ENCODE data around the gene LCE1A. TPM values are rescaled to one million over a fixed set of nuclear protein-coding genes. Genes with fewer than 3 reads are reported as not detected.

LCE1A gene
- total RNA-seq, 4 donors from 2014 or later = not detected

- TF ChIP-seq, protein P1, sequence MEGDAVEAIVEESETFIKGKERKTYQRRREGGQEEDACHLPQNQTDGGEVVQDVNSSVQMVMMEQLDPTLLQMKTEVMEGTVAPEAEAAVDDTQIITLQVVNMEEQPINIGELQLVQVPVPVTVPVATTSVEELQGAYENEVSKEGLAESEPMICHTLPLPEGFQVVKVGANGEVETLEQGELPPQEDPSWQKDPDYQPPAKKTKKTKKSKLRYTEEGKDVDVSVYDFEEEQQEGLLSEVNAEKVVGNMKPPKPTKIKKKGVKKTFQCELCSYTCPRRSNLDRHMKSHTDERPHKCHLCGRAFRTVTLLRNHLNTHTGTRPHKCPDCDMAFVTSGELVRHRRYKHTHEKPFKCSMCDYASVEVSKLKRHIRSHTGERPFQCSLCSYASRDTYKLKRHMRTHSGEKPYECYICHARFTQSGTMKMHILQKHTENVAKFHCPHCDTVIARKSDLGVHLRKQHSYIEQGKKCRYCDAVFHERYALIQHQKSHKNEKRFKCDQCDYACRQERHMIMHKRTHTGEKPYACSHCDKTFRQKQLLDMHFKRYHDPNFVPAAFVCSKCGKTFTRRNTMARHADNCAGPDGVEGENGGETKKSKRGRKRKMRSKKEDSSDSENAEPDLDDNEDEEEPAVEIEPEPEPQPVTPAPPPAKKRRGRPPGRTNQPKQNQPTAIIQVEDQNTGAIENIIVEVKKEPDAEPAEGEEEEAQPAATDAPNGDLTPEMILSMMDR (IDR thresholded peaks at IDR 0.05) = no peak
- ATAC-seq (ENCODE audit: low FRiP score) (no peak), DNase-seq (ENCODE audit: low spot score) (no peak)
Measured at GRCh38 chr1:152866321-152866720, 39.0 kb downstream of the LCE1A start.

DNA sequence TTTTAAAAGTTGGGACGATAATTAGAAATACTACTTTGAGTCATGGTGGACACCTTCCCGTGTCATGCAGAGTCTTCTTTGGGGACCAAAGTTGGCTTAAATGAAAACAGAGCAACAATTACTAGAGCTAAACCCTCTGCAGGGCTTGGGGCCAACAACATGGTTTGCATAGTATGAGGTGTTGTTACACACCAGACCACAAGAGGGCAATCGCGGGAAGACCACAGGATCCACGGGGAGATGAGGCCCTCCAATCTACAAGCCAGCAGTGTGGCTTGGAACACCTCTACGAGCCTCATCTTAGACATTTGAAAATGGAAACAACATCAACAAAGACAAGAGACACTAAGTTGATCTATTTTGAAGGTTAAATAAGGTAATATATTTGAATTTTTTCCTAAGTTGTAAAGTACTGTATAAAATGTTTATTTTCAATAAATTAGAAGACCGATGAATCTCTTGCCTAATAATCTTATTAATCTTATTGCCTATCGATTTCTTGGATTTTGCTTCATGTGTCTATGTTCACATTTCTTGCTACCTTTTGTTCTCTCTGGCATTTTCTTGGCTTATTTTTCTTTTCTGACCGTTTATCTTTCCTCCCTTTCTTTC is 42.6 kb downstream of the LCE1A start:
- TF ChIP-seq, protein P1 (IDR thresholded peaks at IDR 0.05) = peak in 1 of 3 donors; percentile 56
- ATAC-seq (ENCODE audit: low FRiP score) (no peak), DNase-seq (ENCODE audit: low spot score) (peak; percentile 29)

DNA sequence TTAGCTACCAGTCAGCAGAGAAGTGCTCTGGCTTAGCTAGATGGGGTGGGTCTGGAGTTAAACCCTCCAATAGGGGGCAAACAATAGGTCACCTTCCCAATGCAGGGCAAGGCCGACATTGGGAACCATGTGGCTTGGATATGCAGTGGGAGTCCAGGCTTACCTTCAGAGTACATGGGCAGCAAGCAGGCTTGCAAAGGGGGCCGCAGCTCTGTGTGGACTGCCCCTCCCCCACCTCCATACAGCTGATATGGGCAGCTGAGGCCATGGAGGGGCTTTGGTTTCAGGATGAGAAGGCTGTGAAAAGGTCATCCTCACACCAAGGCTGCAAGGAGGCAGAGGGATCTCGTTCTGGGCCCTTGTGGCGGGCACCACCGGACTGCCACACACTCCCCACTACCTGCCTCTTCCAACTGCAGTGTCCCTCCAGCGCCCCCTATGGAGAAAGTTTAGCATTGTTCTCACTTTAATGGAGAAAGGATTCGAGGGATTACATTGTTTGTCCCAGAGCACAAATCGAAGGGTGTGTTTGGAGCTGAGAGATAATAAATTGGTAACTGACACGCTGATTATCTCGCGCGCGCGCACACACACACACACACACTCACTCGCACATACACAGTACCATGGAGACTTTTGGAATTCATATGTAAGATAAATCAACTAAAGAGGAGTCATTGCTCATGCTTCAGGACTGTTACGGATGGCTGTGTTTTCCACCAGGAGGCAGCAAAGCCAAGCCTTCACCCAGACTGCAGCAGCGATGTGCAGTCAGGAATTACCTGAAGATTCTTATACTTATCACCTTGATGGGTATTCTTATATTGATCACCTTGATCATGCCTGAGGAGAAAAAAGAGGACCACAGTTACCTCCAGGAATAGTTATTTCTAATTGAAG is 43.8 kb downstream of the LCE1A start:
- DNase-seq (ENCODE audit: low spot score) (no peak), ATAC-seq (ENCODE audit: low FRiP score) (no peak)
- TF ChIP-seq, protein P1 (IDR thresholded peaks at IDR 0.05) = no peak

- TF ChIP-seq, protein P1 (IDR thresholded peaks at IDR 0.05) = no peak
- DNase-seq (ENCODE audit: low spot score) (no peak), ATAC-seq (ENCODE audit: low FRiP score) (no peak)
Measured at GRCh38 chr1:152871731-152872126, 44.5 kb downstream of the LCE1A start.

- DNase-seq (ENCODE audit: low spot score) (no peak), ATAC-seq (ENCODE audit: low FRiP score) (no peak)
- TF ChIP-seq, protein P1 (IDR thresholded peaks at IDR 0.05) = no peak
Measured at GRCh38 chr1:152873495-152873894, 46.2 kb downstream of the LCE1A start.

DNA sequence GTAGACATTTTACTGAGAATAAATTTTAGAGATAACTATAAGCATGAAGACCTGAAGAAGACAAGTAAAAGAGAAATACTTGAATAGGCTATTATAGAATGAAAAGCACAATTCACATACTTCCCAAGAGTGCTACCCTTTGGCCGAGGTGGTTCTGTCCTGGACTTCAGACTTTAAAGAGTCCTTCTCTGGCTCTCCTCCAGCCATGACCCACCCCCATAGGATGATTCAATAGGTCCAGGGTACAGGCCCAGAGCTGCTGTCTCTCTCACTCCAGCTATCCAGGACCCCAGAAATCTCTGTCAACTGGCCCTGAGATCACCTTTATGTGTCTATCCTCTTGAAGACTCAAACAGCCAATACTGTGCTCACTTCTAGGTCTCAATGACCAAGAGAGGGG is 49.6 kb downstream of the LCE1A start:
- TF ChIP-seq, protein P1 (IDR thresholded peaks at IDR 0.05) = no peak

More for the DNA sequence above, 49.6 kb downstream of the LCE1A start:
- DNase-seq (ENCODE audit: low spot score) (no peak), ATAC-seq (ENCODE audit: low FRiP score) (no peak)

Other genes with a start within 250 kb of the LCE1A start
- gene LCE3D, start 247.0 kb upstream of the LCE1A start, total RNA-seq = not detected
- gene LCE3C, start 227.2 kb upstream of the LCE1A start, total RNA-seq = not detected
- not detected for gene LCE3B, start 213.7 kb upstream of the LCE1A start, total RNA-seq
- not detected for gene LCE3A, start 204.4 kb upstream of the LCE1A start, total RNA-seq
- not detected for gene LCE2D, start 164.1 kb upstream of the LCE1A start, total RNA-seq
- gene LCE2C, start 152.2 kb upstream of the LCE1A start, total RNA-seq = not detected
- gene LCE2B, start 141.3 kb upstream of the LCE1A start, total RNA-seq = not detected
- not detected for gene LCE2A, start 129.1 kb upstream of the LCE1A start, total RNA-seq
- gene LCE4A, start 119.3 kb upstream of the LCE1A start, total RNA-seq = not detected
- gene KPRP, start 69.4 kb upstream of the LCE1A start, total RNA-seq = not detected
- gene LCE1F, start 52.3 kb upstream of the LCE1A start, total RNA-seq = not detected
- gene LCE1E, start 41.2 kb upstream of the LCE1A start, total RNA-seq = not detected
- not detected for gene LCE1D, start 30.8 kb upstream of the LCE1A start, total RNA-seq
- not detected for gene LCE1C, start 20.8 kb upstream of the LCE1A start, total RNA-seq
- not detected for gene LCE1B, start 15.5 kb upstream of the LCE1A start, total RNA-seq
- not detected for gene LCE6A, start 15.4 kb downstream of the LCE1A start, total RNA-seq
- not detected for gene LCE7A, start 32.5 kb downstream of the LCE1A start, total RNA-seq
- gene SMCP, start 50.8 kb downstream of the LCE1A start, total RNA-seq = not detected
- not detected for gene IVL, start 81.1 kb downstream of the LCE1A start, total RNA-seq
- not detected for gene SPRR5, start 119.7 kb downstream of the LCE1A start, total RNA-seq
- not detected for gene SPRR4, start 143.2 kb downstream of the LCE1A start, total RNA-seq
- not detected for gene SPRR1A, start 156.6 kb downstream of the LCE1A start, total RNA-seq
- gene SPRR3, start 174.3 kb downstream of the LCE1A start, total RNA-seq = not detected
- gene SPRR1B, start 203.7 kb downstream of the LCE1A start, total RNA-seq = not detected
- gene SPRR2D, start 213.6 kb downstream of the LCE1A start, total RNA-seq = not detected
- not detected for gene SPRR2A, start 230.0 kb downstream of the LCE1A start, total RNA-seq
- gene SPRR2B, start 244.1 kb downstream of the LCE1A start, total RNA-seq = not detected

All from omental fat pad (tissue), 4 donors.